GM18858 (cell line): ENCODE data around the gene OR13C5.

Source experiments
- ATAC-seq: cut with Tn5 transposase; IDR thresholded peaks from one replicate; pipeline ENCODE4 v1.9.1; 2021; ENCODE audit not compliant: unreplicated experiment

The OR13C5 gene

DNA sequence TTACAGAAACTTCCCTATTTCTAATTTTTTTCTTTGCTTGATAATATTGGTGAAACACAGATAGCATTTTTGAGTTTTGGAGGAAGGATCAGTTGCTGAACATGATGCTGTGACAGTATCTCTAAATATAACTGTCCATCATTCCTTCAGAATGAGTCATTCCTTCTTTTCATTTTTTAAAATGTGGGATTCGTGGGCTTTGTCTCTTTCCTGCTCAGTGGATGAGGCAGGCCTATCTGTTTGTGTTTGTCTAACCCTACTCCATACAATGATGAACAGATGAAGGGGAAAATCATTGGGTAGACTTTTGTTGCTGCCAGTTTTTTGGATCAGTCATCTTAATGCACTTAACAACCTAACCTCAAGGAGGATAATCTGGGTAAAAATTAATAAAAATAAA lies 46.0 kb downstream of the OR13C5 start:
- ATAC-seq, result no peak
